Prostate gland (tissue), 2 donors: ENCODE results near the gene IFNLR1. TPM values are rescaled to one million over a fixed set of nuclear protein-coding genes. Genes with fewer than 3 reads are reported as not detected.

Experiments used
- DNase-seq: peaks from one replicate; pipeline ENCODE4 v3.0.0-alpha.2; 2019; ENCODE audit warnings: low spot score
- H3K27ac ChIP-seq, 2 donors: fragments of 200-600 bp; sonication (generic); 2 replicates each; pipeline ENCODE4 v1.5.1; 2017 to 2019
- H3K27me3 ChIP-seq: fragments of 200-600 bp; sonication (generic); replicated peaks from 2 replicates; pipeline ENCODE4 v1.5.1; 2019; ENCODE audit not compliant: insufficient read depth
- H3K36me3 ChIP-seq, 2 donors: fragments of 200-600 bp; sonication (generic); 1 replicate in 1 of 2; 2 replicates in 1 of 2; pipeline versions ENCODE4 v1.5.1 to v1.8.1; 2017 to 2019
- H3K4me1 ChIP-seq: fragments of 200-600 bp; sonication (generic); replicated peaks from 2 replicates; pipeline ENCODE4 v1.5.1; 2019
- H3K4me3 ChIP-seq, 2 donors: fragments of 200-600 bp; sonication (generic); 2 replicates each; pipeline ENCODE4 v1.5.1; 2017 to 2019
- H3K9me3 ChIP-seq: fragments of 200-600 bp; sonication (generic); 2 replicates; pipeline ENCODE4 v1.5.1; 2017
- POLR2A ChIP-seq: fragments of 450-650 bp; IDR thresholded peaks from one replicate; pipeline ENCODE4 v1.6.1; 2016; ENCODE audit warnings: antibody characterized with exemption, mild to moderate bottlenecking
- POLR2AphosphoS5 ChIP-seq: sonication (generic); formaldehyde crosslinking; IDR thresholded peaks from one replicate; pipeline ENCODE4 v1.6.1; 2017; ENCODE audit warnings: antibody characterized with exemption
- WGBS: methylation state at CpG from one replicate; pipeline ENCODE4 v1.1.5; 2018; 5-methylcytosine and 5-hydroxymethylcytosine counted together
- intact Hi-C: fragments of 100-400 bp; cut with DNase I; formaldehyde crosslinking; loops from one replicate; pipeline ENCODE4 v1.14.2; 2022
- total RNA-seq, 2 donors: library from RNA; depleted of rRNA; stranded (reverse); fragments of >200 nt; gene quantifications; one replicate each; pipeline ENCODE4 v1.1.0, GENCODE V29; 2016
- TF ChIP-seq, protein P1 (sequence below), 4 experiments: fragments of 200-600 bp in 2 of 4; fragments of 450-650 bp in 2 of 4; sonication (generic) in 2 of 4; IDR thresholded peaks; 1 replicate in 3 of 4; 2 replicates in 1 of 4; pipeline ENCODE4 v1.5.1; 2016 to 2019; ENCODE audit warnings: antibody characterized with exemption in 4 of 4, mild to moderate bottlenecking in 2 of 4, moderate library complexity in 2 of 4

Gene IFNLR1
- total RNA-seq, 2 donors from 2014 or later, result 6.6 to 9.2 TPM

DNA sequence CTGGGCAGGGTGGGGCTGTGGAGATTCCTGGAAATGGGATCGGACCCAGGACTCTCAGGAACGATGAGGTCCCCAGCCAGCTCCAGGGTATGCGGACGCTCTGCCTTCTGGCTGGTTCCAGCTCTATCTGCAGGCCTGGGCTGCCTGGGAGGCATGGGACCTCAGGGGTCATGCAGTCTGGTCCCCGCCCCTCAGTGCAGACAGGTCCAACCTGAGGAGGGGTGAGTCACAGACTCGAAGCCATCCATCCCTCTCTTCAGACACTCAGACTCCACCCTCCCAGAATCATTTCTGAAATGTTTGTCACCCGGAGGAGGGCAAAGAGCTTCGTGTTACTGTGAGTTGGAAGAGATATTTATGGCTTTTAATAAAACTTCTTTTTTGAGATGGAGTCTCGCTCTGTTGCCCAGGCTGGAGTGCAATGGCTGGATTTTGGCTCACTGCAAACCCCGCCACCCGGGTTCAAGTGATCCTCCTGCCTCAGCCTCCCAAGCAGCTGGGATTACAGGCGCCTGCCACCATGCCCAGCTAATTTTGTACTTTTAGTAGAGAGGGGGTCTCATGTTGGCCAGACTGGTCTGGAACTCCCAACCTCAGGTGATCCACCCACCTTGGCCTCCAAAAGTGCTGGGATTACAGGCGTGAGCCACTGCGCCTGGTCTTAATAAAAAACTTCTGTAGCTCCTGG is 69.2 kb downstream of the IFNLR1 start:
- Histone ChIP-seq H3K27me3 (no peaks in the 10 kb centered on the region), H3K4me1 (peaks cover 12% of the 10 kb centered on the region), H3K27ac (no peak overlapping the region), H3K36me3 (no peaks in the 10 kb centered on the region), H3K9me3 (no peaks in the 10 kb centered on the region), H3K4me3 (no peak overlapping the region)
- DNase-seq, result no peak
- TF ChIP-seq, protein P1, sequence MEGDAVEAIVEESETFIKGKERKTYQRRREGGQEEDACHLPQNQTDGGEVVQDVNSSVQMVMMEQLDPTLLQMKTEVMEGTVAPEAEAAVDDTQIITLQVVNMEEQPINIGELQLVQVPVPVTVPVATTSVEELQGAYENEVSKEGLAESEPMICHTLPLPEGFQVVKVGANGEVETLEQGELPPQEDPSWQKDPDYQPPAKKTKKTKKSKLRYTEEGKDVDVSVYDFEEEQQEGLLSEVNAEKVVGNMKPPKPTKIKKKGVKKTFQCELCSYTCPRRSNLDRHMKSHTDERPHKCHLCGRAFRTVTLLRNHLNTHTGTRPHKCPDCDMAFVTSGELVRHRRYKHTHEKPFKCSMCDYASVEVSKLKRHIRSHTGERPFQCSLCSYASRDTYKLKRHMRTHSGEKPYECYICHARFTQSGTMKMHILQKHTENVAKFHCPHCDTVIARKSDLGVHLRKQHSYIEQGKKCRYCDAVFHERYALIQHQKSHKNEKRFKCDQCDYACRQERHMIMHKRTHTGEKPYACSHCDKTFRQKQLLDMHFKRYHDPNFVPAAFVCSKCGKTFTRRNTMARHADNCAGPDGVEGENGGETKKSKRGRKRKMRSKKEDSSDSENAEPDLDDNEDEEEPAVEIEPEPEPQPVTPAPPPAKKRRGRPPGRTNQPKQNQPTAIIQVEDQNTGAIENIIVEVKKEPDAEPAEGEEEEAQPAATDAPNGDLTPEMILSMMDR (IDR thresholded peaks at IDR 0.05), result no peak
- TF ChIP-seq POLR2A, result no peak
- TF ChIP-seq POLR2AphosphoS5, result no peak
- WGBS, result 81% methylated on average over 14 of the region's 14 CpGs
- intact Hi-C loops, result no loop called here

- 93% methylated on average over 2 of the region's 2 CpGs for WGBS
- Histone ChIP-seq H3K27ac (no peak overlapping the region), H3K4me1 (peaks cover 12% of the 10 kb centered on the region), H3K36me3 (no peaks in the 10 kb centered on the region), H3K9me3 (no peaks in the 10 kb centered on the region), H3K4me3 (no peak overlapping the region), H3K27me3 (no peaks in the 10 kb centered on the region)
- intact Hi-C loops, result no loop called here
- DNase-seq, result no peak
- TF ChIP-seq POLR2A, result no peak
- TF ChIP-seq, protein P1 (IDR thresholded peaks at IDR 0.05), result no peak
- TF ChIP-seq POLR2AphosphoS5, result no peak
Measured at GRCh38 chr1:24117132-24117531, 70.0 kb downstream of the IFNLR1 start.

GRCh38 chr1:24114753-24115152 is 72.3 kb downstream of the IFNLR1 start:
- Histone ChIP-seq H3K36me3 (no peaks in the 10 kb centered on the region), H3K27ac (no peak overlapping the region), H3K4me3 (no peak overlapping the region), H3K9me3 (no peaks in the 10 kb centered on the region), H3K4me1 (peaks cover 2% of the 10 kb centered on the region), H3K27me3 (no peaks in the 10 kb centered on the region)
- TF ChIP-seq, protein P1 (IDR thresholded peaks at IDR 0.05), result no peak
- TF ChIP-seq POLR2AphosphoS5 (no peak), POLR2A (no peak)
- no peak for DNase-seq
- intact Hi-C loops, result no loop called here
- WGBS, result 92% methylated on average over 6 of the region's 6 CpGs

DNA sequence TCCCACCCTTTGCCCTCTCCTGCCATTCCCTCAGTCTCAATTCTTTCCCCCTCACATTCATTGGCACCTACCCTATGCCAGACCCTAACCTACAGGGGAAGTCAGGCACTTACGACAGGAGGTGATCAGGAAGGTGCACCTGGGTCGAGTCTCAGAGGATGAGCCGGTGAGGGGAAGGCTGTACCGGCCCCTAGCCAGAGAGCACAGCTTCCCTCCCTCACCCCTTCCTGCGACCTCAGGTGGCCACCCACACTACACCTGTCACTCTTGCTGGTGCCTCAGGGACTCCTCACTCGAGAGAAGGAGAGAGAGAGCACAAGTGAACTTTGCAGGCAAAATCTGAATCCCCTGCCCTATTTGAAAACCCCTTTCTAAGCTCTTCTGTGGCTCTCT is 73.5 kb downstream of the IFNLR1 start:
- TF ChIP-seq POLR2AphosphoS5, result no peak
- TF ChIP-seq POLR2A, result no peak
- TF ChIP-seq, protein P1 (IDR thresholded peaks at IDR 0.05), result no peak
- Histone ChIP-seq H3K4me1 (no peaks in the 10 kb centered on the region), H3K4me3 (no peak overlapping the region), H3K27ac (no peak overlapping the region), H3K9me3 (no peaks in the 10 kb centered on the region), H3K27me3 (no peaks in the 10 kb centered on the region), H3K36me3 (no peaks in the 10 kb centered on the region)
- no peak for DNase-seq
- WGBS, result 76% methylated on average over 6 of the region's 6 CpGs
- intact Hi-C loops, result loop anchor here (2.0 kb wide), 1 partner anchor 39 kb away; no protein-coding TSS in a partner anchor
